SU-DHL-6 (cell line): ENCODE data around the gene ADD2.

ENCODE experiments used
- CTCF ChIP-seq: fragments of 200-600 bp; sonication (generic); IDR thresholded peaks from one replicate; pipeline ENCODE4 v1.5.1; 2017; ENCODE audit warnings: antibody characterized with exemption, mild to moderate bottlenecking, low read length, moderate library complexity; ENCODE audit not compliant: insufficient read depth, poor library complexity, severe bottlenecking
- EZH2phosphoT487 ChIP-seq: fragments of 200-600 bp; sonication (generic), shearing (Covaris generic); conservative IDR thresholded peaks from 2 replicates; pipeline ENCODE4 v1.6.1; 2018; ENCODE audit warnings: mild to moderate bottlenecking, antibody characterized with exemption, low read length, moderate library complexity, mixed read lengths

- no peak for TF ChIP-seq CTCF
- TF ChIP-seq EZH2phosphoT487: no peak
These were observed 51.0 kb downstream of the ADD2 start for GRCh38 chr2:70716951-70717350.
